ENCODE data around the gene TMEM132C. TPM values are rescaled to one million over a fixed set of nuclear protein-coding genes. Genes with fewer than 3 reads are reported as not detected.

The TMEM132C gene
- total and polyA plus RNA-seq, 7 donors: 0.60 to 3.5 (median 1.7) TPM; not detected in 1

- H3K9me3 ChIP-seq: no peaks in the 10 kb centered on the region
- intact Hi-C loops (cut with DNase I): no loop called here
- no peak overlapping the region for H3K27ac ChIP-seq
- H3K4me3 ChIP-seq: no peak overlapping the region
- no peak for TF ChIP-seq POLR2AphosphoS5 (IDR thresholded peaks at IDR 0.05)
- TF ChIP-seq POLR2A (IDR thresholded peaks at IDR 0.05): no peak
- no peak for TF ChIP-seq EP300 (IDR thresholded peaks at IDR 0.05)
- TF ChIP-seq CTCF (IDR thresholded peaks at IDR 0.05): no peak
- no peaks in the 10 kb centered on the region for H3K36me3 ChIP-seq
- H3K27me3 ChIP-seq: no peaks in the 10 kb centered on the region
- no peak for DNase-seq
- 80 to 84% methylated on average over 4 of the region's 4 CpGs for WGBS, 2 donors
- H3K4me1 ChIP-seq: no peaks in the 10 kb centered on the region
Observed at GRCh38 chr12:128463881-128464280, 196.9 kb downstream of the TMEM132C start.

GRCh38 chr12:128467882-128468281, 200.9 kb downstream of the TMEM132C start:
- TF ChIP-seq EP300 (IDR thresholded peaks at IDR 0.05) (no peak), CTCF (IDR thresholded peaks at IDR 0.05) (no peak), POLR2AphosphoS5 (IDR thresholded peaks at IDR 0.05) (no peak)
- 86 to 87% methylated on average over 9 of the region's 9 CpGs for WGBS, 2 donors
- Histone ChIP-seq H3K27me3 (no peaks in the 10 kb centered on the region), H3K4me1 (no peaks in the 10 kb centered on the region), H3K4me3 (no peak overlapping the region), H3K36me3 (no peaks in the 10 kb centered on the region), H3K27ac (no peak overlapping the region), H3K9me3 (no peaks in the 10 kb centered on the region)
- intact Hi-C loops (cut with DNase I): no loop called here
- DNase-seq: no peak

- H3K27ac ChIP-seq: no peak overlapping the region
- no peaks in the 10 kb centered on the region for H3K27me3 ChIP-seq
- DNase-seq: no peak
- no peaks in the 10 kb centered on the region for H3K4me1 ChIP-seq
- intact Hi-C loops (cut with DNase I): no loop called here
- H3K4me3 ChIP-seq: no peak overlapping the region
- TF ChIP-seq EP300 (IDR thresholded peaks at IDR 0.05) (no peak), POLR2A (IDR thresholded peaks at IDR 0.05) (no peak), CTCF (IDR thresholded peaks at IDR 0.05) (no peak), POLR2AphosphoS5 (IDR thresholded peaks at IDR 0.05) (no peak)
- H3K9me3 ChIP-seq: no peaks in the 10 kb centered on the region
- WGBS, 2 donors: 45 to 59% methylated on average over 4 of the region's 4 CpGs
- H3K36me3 ChIP-seq: no peaks in the 10 kb centered on the region
Observed at GRCh38 chr12:128468926-128469325, 202.0 kb downstream of the TMEM132C start.

- Histone ChIP-seq H3K36me3 (no peaks in the 10 kb centered on the region), H3K4me1 (no peaks in the 10 kb centered on the region), H3K9me3 (no peaks in the 10 kb centered on the region), H3K4me3 (no peak overlapping the region), H3K27me3 (no peaks in the 10 kb centered on the region), H3K27ac (no peak overlapping the region)
- DNase-seq: no peak
- WGBS, 2 donors: 86 to 90% methylated on average over 2 of the region's 2 CpGs
- intact Hi-C loops (cut with DNase I): no loop called here
- TF ChIP-seq CTCF (IDR thresholded peaks at IDR 0.05) (no peak), EP300 (IDR thresholded peaks at IDR 0.05) (no peak), POLR2A (IDR thresholded peaks at IDR 0.05) (no peak), POLR2AphosphoS5 (IDR thresholded peaks at IDR 0.05) (no peak)
Observed at GRCh38 chr12:128471491-128471890, 204.5 kb downstream of the TMEM132C start.

- intact Hi-C loops (cut with DNase I): no loop called here
- Histone ChIP-seq H3K27me3 (no peaks in the 10 kb centered on the region), H3K9me3 (no peaks in the 10 kb centered on the region), H3K4me1 (no peaks in the 10 kb centered on the region), H3K27ac (no peak overlapping the region), H3K4me3 (no peak overlapping the region), H3K36me3 (no peaks in the 10 kb centered on the region)
- DNase-seq: no peak
- WGBS, 2 donors: 80 to 83% methylated on average over 10 of the region's 10 CpGs
- no peak for TF ChIP-seq CTCF (IDR thresholded peaks at IDR 0.05)
- TF ChIP-seq POLR2A (IDR thresholded peaks at IDR 0.05): no peak
- no peak for TF ChIP-seq EP300 (IDR thresholded peaks at IDR 0.05)
- TF ChIP-seq POLR2AphosphoS5 (IDR thresholded peaks at IDR 0.05): no peak
Observed at GRCh38 chr12:128474916-128475315, 207.9 kb downstream of the TMEM132C start.

Data from sigmoid colon (tissue), 7 donors.